ENCODE results near the gene AP2B1. TPM values are rescaled to one million over a fixed set of nuclear protein-coding genes. Genes with fewer than 3 reads are reported as not detected.

Gene AP2B1
- total RNA-seq, 1 experiment from 2014 or later: 70.2 TPM

DNA sequence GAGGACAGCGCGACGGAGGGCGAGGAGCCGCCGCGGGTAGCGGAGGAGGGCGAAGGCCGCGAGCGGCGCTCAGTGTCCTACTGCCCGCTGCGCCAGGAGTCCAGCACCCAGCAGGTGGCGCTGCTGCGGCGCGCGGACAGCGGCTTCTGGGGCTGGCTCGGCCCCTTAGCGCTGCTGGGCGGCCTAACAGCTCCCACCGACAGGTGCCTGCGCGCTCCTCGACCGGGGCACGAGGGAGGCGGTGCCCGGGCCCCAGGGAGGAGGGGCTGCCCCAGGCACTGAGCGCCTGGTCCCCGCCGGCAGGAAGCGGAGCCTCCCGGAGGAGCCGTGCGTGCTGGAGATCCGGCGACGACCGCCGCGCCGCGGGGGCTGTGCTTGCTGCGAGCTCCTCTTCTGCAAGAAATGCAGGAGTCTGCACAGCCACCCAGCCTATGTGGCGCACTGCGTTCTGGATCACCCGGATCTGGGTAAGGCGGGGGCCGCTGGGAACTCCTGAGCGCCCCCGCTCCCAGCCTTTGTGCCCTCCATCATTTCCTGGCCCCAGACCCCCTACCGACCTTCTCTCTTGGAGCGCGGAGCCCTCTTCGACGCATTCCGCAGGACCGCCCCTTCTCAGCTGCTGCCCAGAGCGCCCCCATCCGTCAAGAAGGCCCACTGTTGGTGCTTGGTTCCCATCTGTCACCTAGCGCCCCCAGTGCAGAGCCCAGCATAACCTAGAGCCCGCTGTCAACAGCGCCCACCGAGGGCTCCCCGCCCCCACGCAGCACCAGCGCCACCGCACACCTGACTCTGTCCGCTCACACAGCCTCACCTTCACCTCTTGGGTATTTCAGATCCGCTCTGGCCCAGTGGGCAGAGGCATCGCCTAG, 177.2 kb downstream of the AP2B1 start:
- Histone ChIP-seq H3K4me3 (ENCODE audit: low read length) (peak overlapping the region; percentile 51; the same call in 1 of the 2 replicates), H3K27ac (ENCODE audit: low read length) (no peak overlapping the region), H3K4me2 (ENCODE audit: low read length) (peak overlapping the region; percentile 82), H4K20me1 (ENCODE audit: low read length) (no peaks in the 10 kb centered on the region), H3K79me2 (ENCODE audit: low read length) (no peaks in the 10 kb centered on the region), H2AFZ (ENCODE audit: low read length) (peak overlapping the region; percentile 75), H3K9ac (ENCODE audit: low read length) (no peak overlapping the region), H3K9me2 (replicated peaks; ENCODE audit: low read length) (no peaks in the 10 kb centered on the region), H3K27me3 (ENCODE audit: low read length) (no peaks in the 10 kb centered on the region), H3K9me3 (ENCODE audit: low read length) (no peaks in the 10 kb centered on the region), H3F3A (ENCODE audit: low read length, unreplicated experiment) (no peaks in the 10 kb centered on the region), H3K36me3 (ENCODE audit: low read depth, low read length) (no peaks in the 10 kb centered on the region; the same call in 1 of the 2 replicates), H3K4me1 (ENCODE audit: insufficient read depth, low read length) (0 out of 2 replicates have a peak, but pooled peaks cover 3% of the 10 kb centered on the region)
- ATAC-seq (peak; percentile 98), DNase-seq (peak; percentile 90)
- ChIA-PET POLR2A (ENCODE audit: unreplicated experiment) (interaction anchor here (1.3 kb wide), 1 partner anchor 45 kb away, joined by 6 read pairs; the partner anchor contains the start of gene TAF15), CTCF (interaction anchor here (0.5 to 1.8 kb wide), 15 partner anchors 15 to 1400 kb away, joined by 3 to 18 read pairs (median 4); partner anchors contain the start of gene TAF15)
- no peak for TF ChIP-seq EZH2 (IDR thresholded peaks at IDR 0.05; ENCODE audit: low read length, unreplicated experiment)
- TF ChIP-seq, protein P1, sequence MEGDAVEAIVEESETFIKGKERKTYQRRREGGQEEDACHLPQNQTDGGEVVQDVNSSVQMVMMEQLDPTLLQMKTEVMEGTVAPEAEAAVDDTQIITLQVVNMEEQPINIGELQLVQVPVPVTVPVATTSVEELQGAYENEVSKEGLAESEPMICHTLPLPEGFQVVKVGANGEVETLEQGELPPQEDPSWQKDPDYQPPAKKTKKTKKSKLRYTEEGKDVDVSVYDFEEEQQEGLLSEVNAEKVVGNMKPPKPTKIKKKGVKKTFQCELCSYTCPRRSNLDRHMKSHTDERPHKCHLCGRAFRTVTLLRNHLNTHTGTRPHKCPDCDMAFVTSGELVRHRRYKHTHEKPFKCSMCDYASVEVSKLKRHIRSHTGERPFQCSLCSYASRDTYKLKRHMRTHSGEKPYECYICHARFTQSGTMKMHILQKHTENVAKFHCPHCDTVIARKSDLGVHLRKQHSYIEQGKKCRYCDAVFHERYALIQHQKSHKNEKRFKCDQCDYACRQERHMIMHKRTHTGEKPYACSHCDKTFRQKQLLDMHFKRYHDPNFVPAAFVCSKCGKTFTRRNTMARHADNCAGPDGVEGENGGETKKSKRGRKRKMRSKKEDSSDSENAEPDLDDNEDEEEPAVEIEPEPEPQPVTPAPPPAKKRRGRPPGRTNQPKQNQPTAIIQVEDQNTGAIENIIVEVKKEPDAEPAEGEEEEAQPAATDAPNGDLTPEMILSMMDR (conservative IDR thresholded peaks at IDR 0.05; ENCODE audit: low read depth, low read length): peak; percentile 58
- intact Hi-C loops (cut with micrococcal nuclease): no loop called here
- BruUV-seq (replicated peaks): no TSS peak

DNA sequence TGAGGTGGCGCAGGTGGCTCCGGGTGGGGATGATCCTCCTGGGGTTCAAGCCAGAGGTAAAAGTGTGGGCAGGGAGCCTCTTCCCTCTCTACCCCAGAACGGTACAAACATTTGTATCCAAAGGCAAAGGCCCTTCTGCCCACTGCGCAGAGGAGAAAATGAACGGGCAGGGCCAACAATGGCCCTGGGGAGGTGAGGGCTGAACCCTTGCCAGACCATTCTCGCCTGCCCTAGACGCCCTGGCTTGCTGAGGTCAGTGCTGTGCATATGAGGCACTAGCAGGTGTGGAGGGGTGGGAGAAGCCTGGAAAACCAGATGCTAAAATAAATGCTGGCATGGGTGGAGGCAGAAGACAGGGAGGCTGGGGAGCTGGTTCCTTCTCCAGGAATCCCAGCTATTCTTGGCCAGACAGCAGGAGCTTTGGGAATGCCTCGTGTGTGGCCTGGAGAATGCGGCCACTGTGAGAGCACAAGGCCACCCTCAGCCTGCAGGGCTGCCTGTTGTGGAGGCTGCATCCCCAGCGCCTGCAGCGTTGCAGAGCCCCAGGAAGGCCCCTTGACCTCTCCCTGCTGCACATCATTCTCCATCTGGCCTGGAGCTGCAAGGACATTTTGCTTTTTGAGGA, 178.1 kb downstream of the AP2B1 start:
- CTCF ChIA-PET: interaction anchor here (1.0 to 1.8 kb wide), 3 partner anchors 18 to 43 kb away, joined by 3 to 18 read pairs (median 4); partner anchors contain the start of gene TAF15
- Histone ChIP-seq H3K27me3 (ENCODE audit: low read length) (no peaks in the 10 kb centered on the region), H2AFZ (ENCODE audit: low read length) (no peak overlapping the region), H3K27ac (ENCODE audit: low read length) (no peak overlapping the region), H3K36me3 (ENCODE audit: low read depth, low read length) (no peaks in the 10 kb centered on the region; the same call in 1 of the 2 replicates), H3K9me3 (ENCODE audit: low read length) (no peaks in the 10 kb centered on the region), H3K79me2 (ENCODE audit: low read length) (no peaks in the 10 kb centered on the region), H3K9me2 (replicated peaks; ENCODE audit: low read length) (no peaks in the 10 kb centered on the region), H3K4me2 (ENCODE audit: low read length) (no peak overlapping the region), H3K9ac (ENCODE audit: low read length) (no peak overlapping the region), H3K4me3 (ENCODE audit: low read length) (no peak overlapping the region), H3K4me1 (ENCODE audit: insufficient read depth, low read length) (0 out of 2 replicates have a peak, but pooled peaks cover 3% of the 10 kb centered on the region), H3F3A (ENCODE audit: low read length, unreplicated experiment) (no peaks in the 10 kb centered on the region), H4K20me1 (ENCODE audit: low read length) (no peaks in the 10 kb centered on the region)
- intact Hi-C loops (cut with micrococcal nuclease): no loop called here
- DNase-seq (no peak), ATAC-seq (no peak)
- no TSS peak for BruUV-seq (replicated peaks)
- TF ChIP-seq, protein P1 (conservative IDR thresholded peaks at IDR 0.05; ENCODE audit: low read depth, low read length): no peak
- TF ChIP-seq EZH2phosphoT487 (IDR thresholded peaks at IDR 0.05; ENCODE audit: borderline replicate concordance, low read length) (no peak), EZH2 (IDR thresholded peaks at IDR 0.05; ENCODE audit: low read length, unreplicated experiment) (no peak)
- POLR2A ChIA-PET (ENCODE audit: unreplicated experiment): no interaction called here

All from PC-3 (cell line).